K562 (cell line): ENCODE data around the gene SUPT3H. TPM values are rescaled to one million over a fixed set of nuclear protein-coding genes. Genes with fewer than 3 reads are reported as not detected.

Experiments used
- BDP1 ChIP-seq: IDR thresholded peaks from 3 replicates; pipeline ENCODE4 v1.6.1; 2011; ENCODE audit not compliant: insufficient read length, insufficient read depth
- FIP1L1 ChIP-seq: fragments of 200-400 bp; formaldehyde crosslinking; IDR thresholded peaks from 2 replicates; pipeline ENCODE4 v1.6.1; 2018; ENCODE audit warnings: mild to moderate bottlenecking, low read depth, low read length; ENCODE audit not compliant: poor library complexity, severe bottlenecking
- MBD2 ChIP-seq: sonication (generic); IDR thresholded peaks from 2 replicates; pipeline ENCODE4 v1.6.1; 2016; ENCODE audit warnings: low read depth, borderline replicate concordance
- MTF1 ChIP-seq: fragments of 250-450 bp; sonication (Bioruptor Pico); IDR thresholded peaks from 2 replicates; pipeline ENCODE4 v1.9.0; 2021; ENCODE audit warnings: moderate library complexity, mild to moderate bottlenecking, inconsistent platforms, borderline replicate concordance
- NFE2L1 ChIP-seq: fragments of 450-650 bp; IDR thresholded peaks from 2 replicates; pipeline ENCODE4 v1.6.1; 2016; ENCODE audit warnings: missing genetic modification characterization, low read depth, mild to moderate bottlenecking, missing compliant biosample characterization, moderate library complexity, borderline replicate concordance
- POLR2G ChIP-seq: fragments of 200-400 bp; formaldehyde crosslinking; IDR thresholded peaks from 2 replicates; pipeline ENCODE4 v1.6.1; 2017; ENCODE audit warnings: low read depth, mild to moderate bottlenecking, antibody characterized with exemption, low read length, moderate library complexity
- RAD21 ChIP-seq, 2 experiments: fragments of 250-450 bp in 1 of 2; fragments of 450-650 bp in 1 of 2; sonication (Bioruptor Pico) in 1 of 2; formaldehyde crosslinking in 1 of 2; IDR thresholded peaks in 1 of 2; conservative IDR thresholded peaks in 1 of 2; 2 replicates each; pipeline versions ENCODE4 v1.4.0 to v1.8.0; 2020 to 2022; ENCODE audit warnings: mild to moderate bottlenecking in 2 of 2, moderate library complexity in 1 of 2
- RBM34 ChIP-seq: fragments of 200-400 bp; formaldehyde crosslinking; IDR thresholded peaks from 2 replicates; pipeline ENCODE4 v1.6.1; 2018; ENCODE audit warnings: low read length, borderline replicate concordance; ENCODE audit not compliant: insufficient read depth
- RCOR1 ChIP-seq, 2 experiments: IDR thresholded peaks; 2 replicates each; pipeline ENCODE4 v1.6.1; 2012; ENCODE audit warnings: low read depth in 2 of 2, low read length in 2 of 2, borderline replicate concordance in 1 of 2, improper control_type of control experiment in 1 of 2
- RHOXF2B ChIP-seq: fragments of 250-450 bp; sonication (Bioruptor Pico); conservative IDR thresholded peaks from 2 replicates; pipeline ENCODE4 v1.5.1; 2021
- SMAD2 ChIP-seq: fragments of 150-350 bp; IDR thresholded peaks from 2 replicates; pipeline ENCODE4 v1.6.1; 2014; ENCODE audit warnings: low read depth, mild to moderate bottlenecking, low read length
- SRF ChIP-seq, 2 experiments: fragments of 250-450, 450-650 bp in 1 of 2; sonication (Bioruptor Pico) in 1 of 2; sonication (generic) in 1 of 2; formaldehyde crosslinking; IDR thresholded peaks; 2 replicates each; pipeline versions ENCODE4 v1.5.0 to v1.5.1; 2020 to 2022; ENCODE audit warnings: mild to moderate bottlenecking in 1 of 2, missing genetic modification reagents in 1 of 2
- TOE1 ChIP-seq, 2 experiments: fragments of 450-650 bp in 1 of 2; sonication (generic) in 1 of 2; formaldehyde crosslinking in 1 of 2; IDR thresholded peaks; 2 replicates each; pipeline versions ENCODE4 v1.7.1 to v1.8.0; 2016 to 2022; ENCODE audit warnings: borderline replicate concordance in 2 of 2, mild to moderate bottlenecking in 2 of 2, antibody characterized with exemption in 1 of 2, inconsistent platforms in 1 of 2, low read depth in 1 of 2, missing genetic modification reagents in 1 of 2, moderate library complexity in 1 of 2
- YBX1 ChIP-seq: fragments of 450-650 bp; IDR thresholded peaks from 2 replicates; pipeline ENCODE4 v1.7.1; 2016; ENCODE audit warnings: mild to moderate bottlenecking
- ZBED1 ChIP-seq: IDR thresholded peaks from 2 replicates; pipeline ENCODE4 v1.6.1; 2014
- ZFP1 ChIP-seq: fragments of 450-650 bp; formaldehyde crosslinking; IDR thresholded peaks from 2 replicates; pipeline ENCODE4 v1.4.0; 2020; ENCODE audit warnings: mild to moderate bottlenecking, mixed read lengths
- ZNF12 ChIP-seq: sonication (generic); formaldehyde crosslinking; IDR thresholded peaks from 2 replicates; pipeline ENCODE4 v1.4.0; 2020; ENCODE audit warnings: mild to moderate bottlenecking, missing genetic modification reagents
- ZNF232 ChIP-seq: sonication (generic); formaldehyde crosslinking; IDR thresholded peaks from 2 replicates; pipeline ENCODE4 v1.8.0; 2022; ENCODE audit warnings: mild to moderate bottlenecking, missing genetic modification reagents
- ZNF263 ChIP-seq: sonication (generic); formaldehyde crosslinking; IDR thresholded peaks from 2 replicates; pipeline ENCODE4 v1.8.0; 2022; ENCODE audit warnings: mild to moderate bottlenecking, missing genetic modification reagents, borderline replicate concordance
- ZNF41 ChIP-seq: fragments of 250-450 bp; sonication (Bioruptor Pico); conservative IDR thresholded peaks from 2 replicates; pipeline ENCODE4 v1.4.0; 2020; ENCODE audit warnings: mild to moderate bottlenecking
- ZNF589 ChIP-seq: fragments of 200-800 bp; sonication (Bioruptor generic); IDR thresholded peaks from 2 replicates; pipeline ENCODE4 v1.6.1; 2016; ENCODE audit warnings: low read depth, missing genetic modification characterization, missing compliant biosample characterization
- ZNF699 ChIP-seq: fragments of 250-450 bp; sonication (Bioruptor Pico); IDR thresholded peaks from 2 replicates; pipeline ENCODE4 v1.8.0; 2021; ENCODE audit warnings: mild to moderate bottlenecking, moderate library complexity; ENCODE audit not compliant: insufficient replicate concordance
- polyA plus RNA-seq, 8 experiments: library from polyadenylated mRNA; depleted of rRNA in 4 of 8; stranded (reverse) in 5 of 8; unstranded in 3 of 8; fragments of >200 nt; fragmentation: Nextera tagmentation in 2 of 8; fragmentation: Illumina TruSeq in 1 of 8; extraction: Ambion mirVana in 2 of 8; extraction: Trizol in 1 of 8; gene quantifications; 2 replicates each; pipeline versions ENCODE4 v1.2.1 to v1.2.3, GENCODE V29; 2011 to 2014; ENCODE audit warnings: inconsistent platforms in 1 of 8, missing spikeins in 1 of 8
- total RNA-seq, 7 experiments: library from RNA; depleted of rRNA in 6 of 7; stranded (reverse); fragments of >200 nt in 6 of 7; fragmentation: Illumina TruSeq in 2 of 7; extraction: Trizol in 2 of 7; gene quantifications; 2 replicates each; pipeline versions ENCODE4 v1.2.1 to v1.2.3, GENCODE V29; 2011 to 2021; ENCODE audit warnings: low replicate concordance in 1 of 7
- TF ChIP-seq, protein P1 (sequence below): fragments of 450-650 bp; IDR thresholded peaks from 2 replicates; pipeline ENCODE4 v1.7.0; 2016; ENCODE audit warnings: borderline replicate concordance
- TF ChIP-seq, protein P2 (sequence below): fragments of 450-650 bp; IDR thresholded peaks from 2 replicates; pipeline ENCODE4 v1.7.1; 2018; ENCODE audit warnings: mild to moderate bottlenecking, low read depth; ENCODE audit not compliant: partially characterized antibody

The SUPT3H gene
- total and polyA plus RNA-seq, 9 of the 15 experiments (the other 6 are each of a cell fraction or from before 2014, with no cell fraction given): 7.2 to 16.3 (median 11.9) TPM

DNA sequence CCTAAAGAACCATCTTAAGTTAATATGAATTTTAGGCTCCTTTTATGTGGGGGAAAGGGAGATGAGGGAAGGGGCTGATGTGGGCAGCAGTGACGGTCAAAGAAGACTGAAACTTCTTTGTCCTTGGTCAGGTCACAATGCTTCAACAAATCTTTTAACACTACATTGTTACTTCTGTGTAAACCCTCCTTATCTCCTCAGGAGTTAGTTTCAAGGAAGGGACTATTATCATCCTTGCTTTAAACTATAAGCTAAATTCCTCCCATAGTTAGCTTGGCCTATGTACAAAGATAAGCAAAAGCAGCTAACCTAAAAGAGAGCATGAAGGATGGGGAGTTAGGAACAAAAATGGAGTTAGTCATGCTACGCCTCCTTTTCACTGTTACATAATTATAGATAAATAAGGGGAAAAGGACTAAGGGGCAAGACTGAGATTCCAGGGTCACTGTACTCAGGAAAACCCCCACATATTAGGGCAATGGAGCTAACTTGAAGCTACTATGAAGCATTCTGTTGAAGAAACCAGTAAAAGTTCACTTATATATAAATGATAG lies 222.3 kb downstream of the SUPT3H start (continued):
- TF ChIP-seq ZNF589 (CRISPR knock-in tag) (no peak), RBM34 (no peak), MBD2 (no peak), FIP1L1 (no peak), RHOXF2B (CRISPR knock-in tag) (no peak), ZNF12 (CRISPR knock-in tag) (no peak), ZBED1 (no peak), SMAD2 (no peak), MTF1 (CRISPR knock-in tag) (no peak), ZFP1 (CRISPR knock-in tag) (no peak), YBX1 (no peak), ZNF699 (CRISPR knock-in tag) (no peak), BDP1 (no peak), ZNF232 (no peak), ZNF263 (CRISPR knock-in tag) (no peak), ZNF41 (CRISPR knock-in tag) (no peak), SRF (CRISPR knock-in tag; IDR thresholded peaks at IDR 0.05) (no peak), RAD21 (CRISPR knock-in tag; conservative IDR thresholded peaks at IDR 0.05 in 1 of 2, IDR thresholded peaks at IDR 0.05 in 1 of 2) (no peak), NFE2L1 (tag) (no peak), RCOR1 (IDR thresholded peaks at IDR 0.05; ENCODE audit: borderline replicate concordance in 1 of 2, low read depth in 2 of 2, low read length in 2 of 2) (no peak), TOE1 (IDR thresholded peaks at IDR 0.05; ENCODE audit: borderline replicate concordance) (no peak), TOE1 (CRISPR knock-in tag; IDR thresholded peaks at IDR 0.05; ENCODE audit: borderline replicate concordance, low read depth) (no peak), POLR2G (no peak)
- TF ChIP-seq, protein P1, sequence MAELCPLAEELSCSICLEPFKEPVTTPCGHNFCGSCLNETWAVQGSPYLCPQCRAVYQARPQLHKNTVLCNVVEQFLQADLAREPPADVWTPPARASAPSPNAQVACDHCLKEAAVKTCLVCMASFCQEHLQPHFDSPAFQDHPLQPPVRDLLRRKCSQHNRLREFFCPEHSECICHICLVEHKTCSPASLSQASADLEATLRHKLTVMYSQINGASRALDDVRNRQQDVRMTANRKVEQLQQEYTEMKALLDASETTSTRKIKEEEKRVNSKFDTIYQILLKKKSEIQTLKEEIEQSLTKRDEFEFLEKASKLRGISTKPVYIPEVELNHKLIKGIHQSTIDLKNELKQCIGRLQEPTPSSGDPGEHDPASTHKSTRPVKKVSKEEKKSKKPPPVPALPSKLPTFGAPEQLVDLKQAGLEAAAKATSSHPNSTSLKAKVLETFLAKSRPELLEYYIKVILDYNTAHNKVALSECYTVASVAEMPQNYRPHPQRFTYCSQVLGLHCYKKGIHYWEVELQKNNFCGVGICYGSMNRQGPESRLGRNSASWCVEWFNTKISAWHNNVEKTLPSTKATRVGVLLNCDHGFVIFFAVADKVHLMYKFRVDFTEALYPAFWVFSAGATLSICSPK: no peak
- TF ChIP-seq, protein P2, sequence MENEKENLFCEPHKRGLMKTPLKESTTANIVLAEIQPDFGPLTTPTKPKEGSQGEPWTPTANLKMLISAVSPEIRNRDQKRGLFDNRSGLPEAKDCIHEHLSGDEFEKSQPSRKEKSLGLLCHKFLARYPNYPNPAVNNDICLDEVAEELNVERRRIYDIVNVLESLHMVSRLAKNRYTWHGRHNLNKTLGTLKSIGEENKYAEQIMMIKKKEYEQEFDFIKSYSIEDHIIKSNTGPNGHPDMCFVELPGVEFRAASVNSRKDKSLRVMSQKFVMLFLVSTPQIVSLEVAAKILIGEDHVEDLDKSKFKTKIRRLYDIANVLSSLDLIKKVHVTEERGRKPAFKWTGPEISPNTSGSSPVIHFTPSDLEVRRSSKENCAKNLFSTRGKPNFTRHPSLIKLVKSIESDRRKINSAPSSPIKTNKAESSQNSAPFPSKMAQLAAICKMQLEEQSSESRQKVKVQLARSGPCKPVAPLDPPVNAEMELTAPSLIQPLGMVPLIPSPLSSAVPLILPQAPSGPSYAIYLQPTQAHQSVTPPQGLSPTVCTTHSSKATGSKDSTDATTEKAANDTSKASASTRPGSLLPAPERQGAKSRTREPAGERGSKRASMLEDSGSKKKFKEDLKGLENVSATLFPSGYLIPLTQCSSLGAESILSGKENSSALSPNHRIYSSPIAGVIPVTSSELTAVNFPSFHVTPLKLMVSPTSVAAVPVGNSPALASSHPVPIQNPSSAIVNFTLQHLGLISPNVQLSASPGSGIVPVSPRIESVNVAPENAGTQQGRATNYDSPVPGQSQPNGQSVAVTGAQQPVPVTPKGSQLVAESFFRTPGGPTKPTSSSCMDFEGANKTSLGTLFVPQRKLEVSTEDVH: no peak
